Measurements from ENCODE around the gene KCTD18.

The KCTD18 gene

DNA sequence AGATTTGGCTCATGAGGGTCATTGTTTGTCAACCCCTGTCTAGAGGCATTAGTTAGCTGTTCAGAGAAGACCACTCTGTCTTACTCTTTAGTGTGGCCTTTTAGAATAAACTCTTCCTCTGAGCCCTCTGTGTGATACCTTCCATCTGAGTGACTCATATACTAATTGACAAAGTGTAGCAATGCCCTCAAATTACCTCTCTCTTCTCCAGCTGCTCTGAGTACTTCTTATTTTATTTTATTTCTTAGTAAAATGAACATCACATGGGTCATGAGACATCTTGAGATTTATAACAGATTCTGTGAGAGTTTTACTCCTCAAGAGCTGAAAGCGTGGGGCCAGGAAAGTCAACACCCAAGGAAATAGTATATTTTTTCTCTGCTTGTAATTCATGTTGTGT lies 67.4 kb downstream of the KCTD18 start:
- TF ChIP-seq GATA2 (IDR thresholded peaks at IDR 0.05; ENCODE audit: low read depth, low read length): no peak

- no peak for TF ChIP-seq GATA2 (IDR thresholded peaks at IDR 0.05; ENCODE audit: low read depth, low read length)
- TF ChIP-seq GATA3 (IDR thresholded peaks at IDR 0.05; ENCODE audit: low read depth, low read length): no peak
Observed at GRCh38 chr2:200439981-200440380, 69.9 kb downstream of the KCTD18 start.
